Activated CD4-positive, alpha-beta T cell treated with anti-CD3 and anti-CD28 coated beads, Interleukin-2, amount 50 U/mL, for 1 hour (primary cell): ENCODE results near the gene MED14.
A peak's percentile ranks its signal among the peaks of the same experiment; 100 is the strongest.
"Not testable (repeated sequence)": the region's sequence is repeated elsewhere in the genome, so short reads cannot be mapped to it uniquely, and the experiment has no call there.

Experiments
- DNase-seq: peaks from one replicate; pipeline ENCODE4 v3.0.0-alpha.2; 2020

Gene MED14

DNA sequence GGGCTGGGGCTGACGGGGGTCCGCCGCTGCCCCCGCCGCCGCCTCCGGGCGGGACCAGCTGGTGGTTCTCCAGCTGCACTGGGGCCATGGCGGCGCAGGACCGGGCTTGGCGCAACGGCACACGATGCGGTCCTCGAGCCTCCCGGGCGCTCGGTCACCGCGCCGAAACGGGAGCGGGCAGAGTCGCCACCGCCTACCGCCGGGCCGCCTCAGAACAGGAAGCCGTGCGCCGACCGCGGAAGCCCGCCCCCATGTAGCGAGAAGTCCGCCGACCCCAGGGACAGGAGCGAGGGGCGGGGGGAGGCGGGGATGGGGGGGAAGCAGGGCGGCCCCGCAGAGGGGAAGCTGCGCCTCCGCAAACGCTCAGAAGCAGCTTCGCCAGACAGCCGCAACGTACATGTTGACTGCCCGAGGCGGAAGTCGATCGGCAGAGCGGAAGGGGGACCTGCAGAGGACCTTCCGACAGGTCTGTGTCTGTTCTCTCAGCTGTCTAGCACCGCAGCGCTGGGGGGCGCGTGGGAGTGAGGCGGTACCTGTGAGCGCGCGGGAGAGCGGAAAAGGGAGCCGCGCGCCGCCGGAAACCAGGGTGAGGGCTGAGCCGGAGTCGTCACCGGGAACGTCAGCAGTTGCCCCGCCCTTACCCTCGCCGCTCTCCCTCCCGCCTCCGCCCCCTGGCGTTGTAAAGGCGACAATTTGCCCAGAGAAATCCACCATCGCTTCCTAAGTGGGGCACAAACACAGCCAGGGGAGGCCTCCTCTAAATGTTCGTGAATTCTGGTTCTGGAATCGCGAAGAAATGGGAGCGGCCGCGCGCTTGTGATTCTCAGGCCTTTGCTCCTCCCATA is at the start of gene MED14:
MED14 (minus strand) TSS at position 218 of the 845 bp plus-strand sequence; CDS start at position 88, 130 bp downstream.
- DNase-seq: peak; percentile 87

DNA sequence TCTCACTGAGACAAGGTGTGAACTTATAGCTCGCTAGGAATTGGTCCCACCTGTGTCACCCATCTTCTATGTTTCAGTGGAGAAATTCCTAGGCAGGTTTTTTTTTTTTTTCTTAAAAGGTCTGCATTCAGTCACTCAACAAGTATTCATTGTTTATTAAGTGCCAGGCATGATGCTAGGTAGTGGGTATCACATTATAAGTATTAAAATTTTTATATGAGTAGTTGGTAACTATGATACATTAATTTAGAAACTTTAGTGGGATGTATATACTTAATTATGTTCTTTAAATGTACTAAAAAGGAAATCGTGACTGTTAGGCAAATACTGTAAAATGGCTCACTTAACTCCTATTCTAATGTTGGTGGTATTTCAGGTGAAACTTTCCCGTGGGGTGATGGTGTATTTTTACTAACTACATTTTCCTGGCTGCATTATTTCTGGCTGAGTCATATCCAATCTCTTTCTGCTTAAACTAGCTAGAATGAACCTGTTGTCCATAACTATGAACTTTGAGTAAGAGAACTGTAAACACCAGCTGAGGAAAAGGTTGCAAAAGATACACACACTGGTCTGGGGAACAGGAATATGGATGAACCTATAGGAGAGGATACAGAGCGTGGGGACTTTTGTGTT is 49.3 kb upstream of the MED14 start:
- no peak for DNase-seq

DNA sequence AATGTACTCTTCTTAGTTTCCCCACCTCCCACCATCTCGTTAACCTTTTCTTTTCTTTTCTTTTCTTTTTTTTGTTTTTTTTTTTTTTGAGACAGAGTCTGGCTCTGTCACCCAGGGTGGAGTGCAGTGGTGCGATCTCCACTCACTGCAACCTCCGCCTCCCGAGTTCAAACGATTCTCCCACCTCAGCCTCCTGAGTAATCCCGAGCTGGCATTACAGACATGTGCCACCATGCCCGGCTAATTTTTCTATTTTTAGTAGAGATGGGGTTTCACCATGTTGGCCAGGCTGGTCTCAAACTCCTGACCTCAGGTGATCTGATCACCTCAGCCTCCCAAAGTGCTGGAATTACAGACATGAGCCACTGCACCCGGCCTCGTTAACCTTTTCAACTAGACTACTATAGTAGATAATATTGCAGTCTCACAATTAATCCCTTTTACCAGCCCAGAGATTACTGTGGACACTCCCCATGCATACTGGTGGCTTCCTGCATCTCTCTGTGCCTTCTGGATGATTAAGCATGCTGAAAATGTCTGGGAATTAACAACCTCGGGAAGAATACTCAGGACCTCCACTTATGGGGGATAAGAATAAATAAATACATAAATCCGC is 47.4 kb upstream of the MED14 start:
- not testable (repeated sequence) for DNase-seq

DNA sequence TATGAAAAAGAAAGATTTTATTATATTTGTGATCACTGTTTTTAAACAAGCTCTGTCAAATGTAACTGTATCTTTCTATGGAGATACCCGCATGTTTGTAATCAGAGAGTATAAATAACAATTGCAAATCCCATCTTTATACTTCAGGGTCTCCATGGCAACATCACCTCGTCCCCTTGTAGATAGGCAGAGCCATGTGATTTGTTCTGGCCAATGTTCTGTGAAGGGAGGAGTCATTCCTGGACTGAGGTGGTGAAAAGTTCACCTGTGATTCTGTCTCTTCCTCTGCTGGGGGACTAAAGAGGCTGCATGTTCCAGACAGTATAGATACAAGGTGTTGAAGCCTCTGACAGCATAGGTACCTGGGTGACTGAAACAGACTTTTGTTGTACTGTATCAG is 45.6 kb upstream of the MED14 start:
- no peak for DNase-seq

DNA sequence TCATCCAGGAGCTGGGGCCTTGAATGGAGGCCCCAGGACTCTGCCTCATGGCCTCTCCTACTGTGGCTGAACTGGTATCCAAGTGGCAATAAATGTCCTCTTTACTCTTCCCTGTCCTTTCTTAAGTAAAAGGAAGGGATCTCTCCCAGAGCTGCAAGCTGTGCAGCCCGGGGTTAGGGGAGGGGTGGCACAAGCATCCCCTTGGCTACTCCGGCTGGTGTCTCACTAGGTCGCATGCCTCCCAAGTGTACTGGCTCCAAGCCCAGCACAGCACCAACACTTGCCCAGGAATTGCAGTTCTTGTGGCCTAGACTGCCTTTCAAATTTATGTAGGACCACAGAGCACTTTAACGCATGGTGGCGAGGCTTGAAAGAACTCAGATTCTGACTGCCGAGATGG is 44.7 kb upstream of the MED14 start:
- no peak for DNase-seq

DNA sequence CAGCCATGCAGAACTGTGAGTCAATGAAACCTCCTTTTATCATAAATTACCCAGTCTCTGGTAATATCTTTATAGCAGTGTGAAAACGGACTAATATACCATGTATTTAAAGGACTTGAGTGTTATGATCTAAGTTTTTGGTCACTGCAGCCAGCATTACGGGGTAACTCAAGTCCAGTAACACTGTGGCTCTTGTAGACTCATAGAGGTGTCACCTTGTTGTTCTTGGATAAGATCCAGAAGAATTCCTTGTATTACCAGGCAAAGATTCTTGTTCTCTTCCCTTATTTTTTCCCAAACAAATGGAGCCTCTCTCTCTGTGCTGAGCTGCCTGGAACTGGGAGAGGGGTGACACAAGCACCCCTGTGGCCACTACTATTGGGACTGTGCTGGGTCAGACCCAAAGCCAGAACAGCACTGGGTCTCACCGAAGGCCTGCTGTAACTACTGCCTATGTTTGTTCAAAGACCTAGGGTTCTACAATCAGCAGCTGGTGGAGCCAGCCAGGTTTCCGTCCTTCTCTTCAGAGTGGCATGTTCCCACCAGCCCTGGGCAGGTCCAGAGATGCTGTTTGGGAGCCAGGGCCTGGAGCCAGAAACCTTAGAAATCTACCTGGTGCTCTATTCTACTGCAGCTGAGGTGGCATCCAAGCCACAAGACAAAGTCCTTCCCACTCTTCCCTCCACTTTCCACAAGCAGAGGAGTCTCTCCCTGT is 43.7 kb upstream of the MED14 start:
- no peak for DNase-seq

DNA sequence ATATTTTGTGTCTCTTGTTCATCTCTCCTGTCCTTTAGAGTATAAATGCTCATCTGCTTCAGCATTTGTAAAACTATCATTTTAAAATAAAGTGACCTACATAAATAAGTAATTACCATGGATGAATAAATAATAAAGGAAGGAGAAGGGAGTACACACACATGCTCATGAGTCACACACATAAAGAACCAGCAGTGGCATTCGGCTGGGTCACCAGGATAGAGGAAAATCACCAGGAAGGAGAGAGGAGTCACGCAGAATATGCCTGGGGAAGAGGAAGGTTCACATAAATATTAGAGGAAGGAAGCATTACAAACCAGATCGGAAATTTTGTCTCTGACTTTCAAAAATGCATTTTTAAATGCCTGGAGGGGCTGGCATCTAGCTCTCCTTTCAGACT is 38.5 kb upstream of the MED14 start:
- no peak for DNase-seq

DNA sequence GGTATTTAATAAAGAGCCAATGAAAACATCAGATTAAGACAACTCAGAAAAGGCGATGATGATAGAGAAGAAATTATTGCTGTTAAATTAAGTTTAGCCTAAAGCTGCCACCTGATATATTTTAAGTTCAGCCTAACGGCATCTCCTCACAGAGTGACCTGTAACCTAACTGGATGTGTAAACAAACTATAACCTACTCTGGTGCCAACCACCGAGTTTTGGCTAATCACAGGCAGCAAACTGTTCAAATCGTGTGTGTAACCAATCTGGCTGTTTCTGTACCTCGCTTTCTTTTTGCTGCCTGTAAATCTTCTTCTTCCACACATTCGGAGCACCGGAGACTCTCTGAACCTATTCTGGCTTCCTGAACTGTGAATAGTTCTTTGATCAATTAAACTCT is 37.8 kb upstream of the MED14 start:
- DNase-seq: no peak

DNA sequence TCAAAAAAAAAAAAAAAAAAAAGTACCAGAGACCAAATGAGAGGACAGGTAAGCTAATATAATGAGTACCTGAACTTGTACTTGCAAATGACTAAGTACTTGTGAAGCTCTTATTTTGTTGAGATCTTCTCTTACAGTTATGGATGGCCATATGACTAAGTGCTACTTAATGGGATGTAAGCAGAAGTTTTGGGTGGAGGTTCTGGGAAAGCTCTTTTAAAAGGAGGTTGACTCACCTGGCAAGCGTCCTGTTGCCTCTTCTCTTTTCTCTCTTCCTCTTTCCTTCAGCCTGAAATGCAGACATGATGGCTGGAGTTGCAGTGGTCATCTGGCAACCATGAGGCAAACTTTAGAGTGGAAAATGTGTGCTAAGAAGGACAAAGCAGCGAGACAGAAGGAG is 36.9 kb upstream of the MED14 start:
- no peak for DNase-seq

DNA sequence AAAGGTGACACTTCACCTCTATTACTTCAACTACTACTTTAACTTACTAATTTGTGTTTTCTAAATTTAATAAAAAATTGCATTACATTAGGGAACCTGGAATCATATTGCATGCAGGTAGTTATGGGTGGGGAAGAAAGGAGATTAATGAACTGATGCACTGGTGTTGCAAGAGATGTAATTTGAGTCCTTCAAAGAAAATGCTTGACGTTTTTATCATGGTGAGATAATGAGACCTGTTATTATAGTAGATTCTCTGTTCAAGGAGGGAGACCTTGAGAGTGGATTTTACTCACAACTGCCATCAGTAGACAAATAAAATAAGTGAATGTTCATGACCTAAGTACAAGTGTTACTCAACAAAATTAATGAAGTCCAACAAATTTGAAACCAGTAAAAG is 26.4 kb upstream of the MED14 start:
- no peak for DNase-seq

DNA sequence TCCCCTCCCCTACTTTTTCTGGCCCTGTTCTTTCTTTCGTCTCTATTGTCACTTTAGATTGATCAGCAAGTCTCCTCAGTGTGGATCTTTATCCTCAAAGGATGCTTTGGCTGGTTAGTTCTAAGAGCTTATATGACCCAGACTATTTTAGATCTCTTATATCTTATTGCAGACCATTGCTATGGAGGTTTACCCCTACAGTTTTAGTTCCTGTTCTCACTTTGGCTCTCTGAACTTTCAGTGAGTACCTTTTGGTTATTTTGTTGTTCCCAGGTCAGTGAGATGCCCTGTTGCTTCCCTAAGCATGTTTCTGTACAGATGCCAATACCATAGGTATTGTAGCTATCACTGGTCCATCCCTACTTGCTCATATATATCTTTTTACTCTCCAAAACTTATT is 24.0 kb upstream of the MED14 start:
- no peak for DNase-seq

DNA sequence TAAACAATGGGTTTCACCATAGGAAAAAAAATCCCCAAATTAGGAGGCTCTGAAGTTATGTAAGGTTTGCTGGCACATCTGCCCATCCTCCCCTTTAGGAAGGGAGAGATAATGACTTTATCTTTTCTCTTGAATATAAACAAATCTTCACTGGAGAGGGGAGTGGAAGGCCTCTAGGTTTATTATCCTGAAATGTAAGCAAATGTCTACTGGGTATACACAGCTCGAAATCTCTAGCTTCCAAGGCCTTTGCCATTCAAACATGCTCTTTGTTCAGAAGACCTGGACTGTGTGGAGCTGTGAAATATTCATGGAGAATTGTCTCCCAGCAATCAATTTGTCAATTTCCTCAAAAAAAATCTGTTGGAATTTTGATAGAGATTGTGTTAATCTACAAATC is 21.7 kb upstream of the MED14 start:
- no peak for DNase-seq

DNA sequence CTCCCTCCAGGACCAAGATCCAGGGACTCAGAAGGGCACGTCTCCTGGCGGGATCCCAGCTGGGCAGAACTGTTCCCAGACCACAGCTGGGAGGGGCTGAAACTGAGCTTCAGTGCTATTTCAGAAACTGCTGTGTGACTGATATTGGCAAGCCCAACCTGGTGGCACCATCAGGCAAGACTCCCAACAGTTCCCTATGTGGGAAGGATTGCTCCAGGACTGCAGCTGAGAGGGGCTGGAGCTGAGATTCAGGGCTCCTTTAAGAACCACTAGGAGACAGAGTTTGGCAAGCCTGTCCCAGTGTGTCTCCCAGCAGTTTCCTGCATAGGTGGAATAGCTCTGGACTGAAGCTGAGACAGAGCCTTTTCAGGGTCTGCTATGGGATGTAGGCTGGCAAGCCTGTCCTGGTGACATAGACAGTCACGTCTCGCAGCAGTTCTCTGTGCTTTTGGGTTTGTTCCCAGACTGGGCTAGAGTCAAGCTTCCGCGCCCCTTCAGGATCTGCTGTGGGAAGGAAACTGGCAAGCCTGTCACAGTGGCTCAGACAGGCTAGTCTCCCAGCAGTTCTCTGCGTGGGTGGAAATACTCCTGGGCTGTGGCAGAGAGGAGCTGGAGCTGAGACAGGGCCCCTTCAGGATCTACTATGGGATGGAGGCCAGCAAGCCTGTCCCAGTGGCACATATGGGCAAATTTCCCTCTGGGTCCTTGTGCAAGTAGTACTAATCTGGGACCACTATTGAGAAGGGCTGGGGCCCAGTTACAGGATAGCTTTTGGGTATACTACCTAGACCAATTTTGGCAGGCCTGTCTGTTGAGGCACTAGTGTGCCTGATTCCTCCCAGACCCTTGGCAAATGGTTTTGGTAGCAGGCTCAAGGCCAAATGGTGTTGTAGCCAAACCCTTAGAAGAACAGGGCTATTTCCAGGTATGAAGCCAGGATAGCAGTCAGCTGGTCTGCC is 20.2 kb upstream of the MED14 start:
- no peak for DNase-seq

DNA sequence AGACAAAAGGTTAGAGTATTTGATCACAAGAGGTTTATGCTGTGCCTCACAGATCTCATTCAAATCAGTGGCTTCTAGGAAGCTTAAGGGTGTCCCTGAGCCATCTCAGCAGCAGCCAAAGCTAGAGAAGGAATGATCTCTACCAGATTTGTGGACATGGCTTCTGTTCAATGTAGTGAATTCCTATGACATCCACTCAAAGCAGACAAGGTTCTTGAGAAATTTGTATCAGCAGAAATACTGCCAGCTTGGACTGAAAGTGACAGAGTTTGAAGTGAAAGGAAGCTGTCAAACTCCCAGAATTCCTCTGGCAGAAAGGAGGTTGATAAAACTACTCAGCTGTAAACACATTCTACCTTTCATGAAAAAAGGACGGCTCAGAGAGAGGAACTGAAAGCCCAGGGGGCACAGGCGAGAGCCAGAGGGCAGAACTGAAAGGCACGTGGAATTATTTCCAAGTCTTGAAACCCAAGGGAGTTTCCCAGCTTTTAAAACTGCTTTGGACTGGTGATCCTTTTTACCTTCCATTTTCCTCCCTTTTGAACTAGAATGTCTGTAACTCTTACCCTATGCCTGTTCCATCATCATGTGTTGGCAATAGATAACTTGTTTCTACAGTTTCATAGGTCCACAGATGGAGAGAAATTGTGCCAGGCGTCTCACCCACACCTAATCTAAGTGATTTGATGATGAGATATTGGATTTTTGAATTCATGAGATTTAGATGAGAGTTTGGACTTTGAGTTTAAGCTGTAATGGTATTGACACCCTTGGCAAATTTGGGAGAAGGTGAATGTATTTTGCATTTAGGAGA is 14.5 kb upstream of the MED14 start:
- no peak for DNase-seq

DNA sequence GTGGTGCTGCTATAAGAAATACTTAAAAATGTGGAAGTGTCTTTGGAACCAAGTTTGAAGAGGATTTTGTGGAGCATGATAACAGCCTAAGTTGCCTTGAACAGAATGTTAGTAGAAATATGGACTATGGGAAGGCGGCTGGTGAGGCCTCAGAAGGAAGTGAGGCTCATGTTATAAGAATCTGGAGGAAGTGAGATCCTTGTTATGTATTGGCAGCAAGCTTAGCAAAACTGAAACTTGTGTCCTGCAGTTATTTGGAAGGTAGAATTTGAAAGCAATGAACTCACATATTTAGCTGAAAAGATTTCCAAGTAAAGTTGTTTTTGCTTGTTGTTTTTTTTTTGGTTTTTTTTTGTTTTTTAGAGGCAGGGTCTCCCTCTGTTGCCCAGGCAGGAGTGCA is 13.6 kb upstream of the MED14 start:
- no peak for DNase-seq

DNA sequence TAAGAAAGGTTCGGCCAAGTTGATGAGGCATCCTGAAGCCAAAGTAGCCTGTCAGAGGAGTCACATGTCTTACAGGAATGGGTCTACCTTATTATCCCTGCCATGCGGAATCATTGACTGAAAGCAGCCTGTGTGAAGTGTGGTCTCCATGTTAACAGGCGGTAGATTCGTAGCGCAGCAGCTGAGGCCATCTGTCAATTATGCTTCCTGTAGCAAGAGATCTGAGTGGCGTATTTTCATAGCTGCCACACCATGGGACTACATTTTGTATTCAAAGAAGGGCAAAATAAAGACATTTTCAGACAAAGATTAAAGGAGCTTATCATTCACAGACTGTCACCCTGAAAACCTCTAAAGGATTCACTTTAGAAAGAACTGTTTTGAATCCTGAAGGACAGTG is 11.2 kb upstream of the MED14 start:
- no peak for DNase-seq

DNA sequence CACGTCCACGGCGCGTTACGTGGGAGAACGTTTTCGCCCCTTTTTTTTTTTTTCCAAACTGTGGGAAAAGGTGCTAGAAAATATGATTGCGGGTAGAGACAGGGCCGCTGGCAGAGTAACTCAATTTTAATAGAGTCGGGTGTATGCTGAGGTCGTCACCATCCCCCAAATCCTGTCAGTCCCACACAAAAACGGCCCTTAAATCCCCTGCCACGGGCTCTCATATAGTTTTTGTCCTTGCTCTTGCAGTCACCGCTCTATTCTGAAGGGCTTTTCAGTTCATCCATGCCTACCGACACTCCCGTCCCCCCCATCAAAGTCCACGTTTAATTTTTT is 796 bp upstream of the MED14 start:
- DNase-seq: no peak

DNA sequence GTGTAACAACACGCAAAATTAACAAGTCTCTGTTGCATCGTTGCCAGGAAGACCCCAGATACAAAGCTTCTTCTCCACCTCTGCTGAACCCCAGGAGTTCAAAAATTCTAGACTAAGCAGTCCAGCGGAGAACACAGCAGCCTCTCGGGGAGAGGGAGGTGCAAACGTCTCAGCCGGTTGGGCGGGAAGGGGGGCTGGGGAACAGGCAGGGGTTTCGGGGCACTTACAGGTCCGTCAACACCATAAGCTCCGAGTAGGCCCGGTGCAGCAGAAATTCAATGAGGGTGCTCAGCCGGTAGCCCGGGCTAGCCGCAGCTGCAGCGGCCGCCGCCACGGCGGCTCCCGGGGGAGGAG is 394 bp downstream of the MED14 start:
- DNase-seq: peak; percentile 27

DNA sequence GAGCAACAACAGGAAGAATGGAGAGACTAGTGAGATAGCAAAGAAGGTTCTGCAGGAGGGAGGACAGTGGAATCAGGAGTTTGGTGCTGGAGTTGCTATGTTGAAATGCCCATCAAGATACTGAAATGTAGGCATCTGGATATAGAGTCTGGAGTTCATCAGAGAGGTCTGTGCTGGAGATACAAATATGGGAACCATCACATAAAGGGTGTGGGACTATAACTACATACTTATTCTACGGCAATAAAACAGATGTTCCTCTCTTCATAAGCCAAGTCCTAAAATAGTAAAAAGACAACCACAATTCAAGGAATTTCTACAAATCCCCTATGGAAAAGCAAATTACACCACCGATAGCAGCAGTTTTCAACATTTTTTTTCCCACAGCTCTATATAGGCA is 1.6 kb downstream of the MED14 start:
- no peak for DNase-seq

DNA sequence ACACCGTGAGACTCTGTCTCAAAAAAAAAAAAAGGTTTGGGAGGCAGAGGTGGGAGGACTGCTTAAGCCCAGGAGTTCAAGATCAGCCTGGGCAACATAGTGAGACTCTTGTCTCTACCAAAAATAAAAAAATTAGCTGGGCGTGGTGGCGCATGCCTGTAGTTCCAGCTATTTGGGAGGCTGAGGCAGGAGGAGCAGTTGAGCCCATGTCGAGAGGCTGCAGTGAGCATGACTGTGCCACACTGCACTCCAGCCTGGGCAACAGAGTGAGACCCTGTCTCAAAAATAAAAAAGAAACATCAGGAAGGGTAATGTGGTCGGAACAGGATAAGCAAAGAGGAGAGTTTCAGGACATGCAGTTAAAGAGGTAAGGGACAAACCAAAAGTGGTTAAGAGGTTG is 2.8 kb downstream of the MED14 start:
- DNase-seq: not testable (repeated sequence)
